ENCODE results near the gene AKR1B15.

DNA sequence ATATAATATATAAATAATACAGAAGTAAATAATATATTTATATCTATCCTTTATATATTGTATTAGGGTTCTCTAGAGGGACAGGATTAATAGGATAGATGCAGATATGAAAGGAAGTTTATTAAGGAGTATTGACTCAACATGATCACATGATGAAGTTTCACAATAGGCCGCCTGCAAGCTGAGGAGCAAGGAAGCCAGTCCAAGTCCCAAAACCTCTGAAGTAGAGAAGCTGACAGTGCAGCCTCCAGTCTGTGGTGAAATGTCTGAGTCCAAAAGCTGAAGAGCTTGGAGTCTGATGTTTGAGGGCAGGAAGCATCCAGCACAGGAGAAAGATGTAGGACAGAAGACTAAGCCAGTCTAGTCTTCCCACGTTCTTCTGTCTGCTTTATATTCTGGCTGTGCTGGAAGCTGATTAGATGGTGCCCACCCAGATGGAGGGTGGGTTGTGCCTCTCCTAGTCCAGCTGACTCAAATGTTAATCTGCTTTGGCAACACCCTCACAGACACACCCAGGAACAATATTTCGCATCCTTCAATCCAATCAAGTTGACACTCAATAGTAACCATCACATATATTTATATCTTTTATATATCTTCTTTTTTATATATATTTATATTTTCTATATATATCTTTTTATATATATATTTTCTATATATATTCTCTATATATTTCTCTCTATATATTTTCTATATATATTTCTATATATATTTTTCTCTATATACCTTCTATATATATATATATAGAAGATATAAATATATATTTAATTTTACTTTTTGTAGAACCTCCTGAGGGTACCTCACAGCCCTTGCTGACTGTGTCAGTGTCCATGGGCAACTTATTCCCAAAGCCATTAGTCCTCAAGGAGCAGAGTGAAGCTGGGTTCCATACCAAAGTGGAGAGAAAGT lies 46.2 kb upstream of the AKR1B15 start:
- TF ChIP-seq, protein P1, sequence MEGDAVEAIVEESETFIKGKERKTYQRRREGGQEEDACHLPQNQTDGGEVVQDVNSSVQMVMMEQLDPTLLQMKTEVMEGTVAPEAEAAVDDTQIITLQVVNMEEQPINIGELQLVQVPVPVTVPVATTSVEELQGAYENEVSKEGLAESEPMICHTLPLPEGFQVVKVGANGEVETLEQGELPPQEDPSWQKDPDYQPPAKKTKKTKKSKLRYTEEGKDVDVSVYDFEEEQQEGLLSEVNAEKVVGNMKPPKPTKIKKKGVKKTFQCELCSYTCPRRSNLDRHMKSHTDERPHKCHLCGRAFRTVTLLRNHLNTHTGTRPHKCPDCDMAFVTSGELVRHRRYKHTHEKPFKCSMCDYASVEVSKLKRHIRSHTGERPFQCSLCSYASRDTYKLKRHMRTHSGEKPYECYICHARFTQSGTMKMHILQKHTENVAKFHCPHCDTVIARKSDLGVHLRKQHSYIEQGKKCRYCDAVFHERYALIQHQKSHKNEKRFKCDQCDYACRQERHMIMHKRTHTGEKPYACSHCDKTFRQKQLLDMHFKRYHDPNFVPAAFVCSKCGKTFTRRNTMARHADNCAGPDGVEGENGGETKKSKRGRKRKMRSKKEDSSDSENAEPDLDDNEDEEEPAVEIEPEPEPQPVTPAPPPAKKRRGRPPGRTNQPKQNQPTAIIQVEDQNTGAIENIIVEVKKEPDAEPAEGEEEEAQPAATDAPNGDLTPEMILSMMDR (conservative IDR thresholded peaks at IDR 0.05 in 1 of 2, IDR thresholded peaks at IDR 0.05 in 1 of 2; ENCODE audit: extremely low read depth in 1 of 2, insufficient read depth in 1 of 2, low read depth in 1 of 2, low read length in 2 of 2), result no peak
- TF ChIP-seq EZH2 (IDR thresholded peaks at IDR 0.05; ENCODE audit: borderline replicate concordance, low read length), result no peak

Measured in mammary epithelial cell (primary cell).